Heart left ventricle (tissue), 16 donors: Measurements from ENCODE around the gene PPEF2. TPM values are rescaled to one million over a fixed set of nuclear protein-coding genes. Genes with fewer than 3 reads are reported as not detected.

Source experiments
- ATAC-seq, 4 donors: fragments of 200-7000 bp; cut with Tn5 transposase; one replicate each; pipeline ENCODE4 v1.9.1; 2020 to 2022; ENCODE audit warnings: moderate library complexity in 4 of 4, mild to moderate bottlenecking in 3 of 4, moderate number of reproducible peaks in 1 of 4
- DNase-seq, 5 donors: peaks; one replicate each; pipeline ENCODE4 v3.0.0-alpha.2; 2020
- H3K27ac ChIP-seq, 12 donors: fragments of 200-600 bp; sonication (generic) in 4 of 12; one replicate each; pipeline versions ENCODE4 v1.5.0 to v1.8.0; 2016 to 2022; ENCODE audit warnings: mild to moderate bottlenecking in 2 of 12
- H3K27me3 ChIP-seq, 9 donors: fragments of 200-600 bp; sonication (generic) in 2 of 9; one replicate each; pipeline versions ENCODE4 v1.5.1 to v1.8.0; 2016 to 2022; ENCODE audit warnings: mild to moderate bottlenecking in 3 of 9
- H3K36me3 ChIP-seq, 9 donors: fragments of 200-600 bp; sonication (generic) in 2 of 9; one replicate each; pipeline versions ENCODE4 v1.5.0 to v1.8.0; 2018 to 2022; ENCODE audit warnings: mild to moderate bottlenecking in 2 of 9
- H3K4me1 ChIP-seq, 12 donors: fragments of 200-600 bp; sonication (generic) in 4 of 12; one replicate each; pipeline versions ENCODE4 v1.5.0 to v1.8.0; 2016 to 2022; ENCODE audit warnings: mild to moderate bottlenecking in 3 of 12
- H3K4me3 ChIP-seq, 12 donors: fragments of 200-600 bp; sonication (generic) in 4 of 12; one replicate each; pipeline versions ENCODE4 v1.5.0 to v1.8.0; 2017 to 2022; ENCODE audit warnings: mild to moderate bottlenecking in 9 of 12, moderate library complexity in 4 of 12
- H3K9me3 ChIP-seq, 12 donors: fragments of 200-600 bp; sonication (generic) in 4 of 12; one replicate each; pipeline versions ENCODE4 v1.5.0 to v1.8.0; 2016 to 2022; ENCODE audit warnings: mild to moderate bottlenecking in 1 of 12
- POLR2A ChIP-seq, 2 donors: fragments of 450-650 bp; IDR thresholded peaks; one replicate each; pipeline ENCODE4 v1.6.1; 2017; ENCODE audit warnings: antibody characterized with exemption in 2 of 2, mild to moderate bottlenecking in 2 of 2, moderate library complexity in 2 of 2
- WGBS, 4 donors: extraction: QIAGEN DNeasy Blood & Tissue Kit in 2 of 4; methylation state at CpG; one replicate each; pipeline versions ENCODE4 v1.1.5 to v1.1.7; 2013 to 2018; 5-methylcytosine and 5-hydroxymethylcytosine counted together
- intact Hi-C, 10 donors: fragments of 100-400 bp; cut with DNase I; formaldehyde crosslinking; loops; one replicate each; pipeline versions ENCODE4 v1.11.1 to v1.14.2; 2022
- polyA plus RNA-seq, 2 donors: library from polyadenylated mRNA; stranded (reverse); fragments of 200-250 nt; gene quantifications; one replicate each; pipeline ENCODE4 v1.2.3, GENCODE V29; 2013
- total RNA-seq, 9 donors: library from RNA; depleted of rRNA in 2 of 9; stranded (reverse); fragments of >200 nt in 2 of 9; fragmentation: NEBNext Ultra II Directional in 3 of 9; extraction: Animal tissue kit (Norgen Biotek cat#: 25700) in 3 of 9; gene quantifications; one replicate each; pipeline versions ENCODE4 v1.1.0 to v1.2.4, GENCODE V29; 2016 to 2023
- TF ChIP-seq, protein P1 (sequence below), 12 donors: fragments of 200-600 bp; sonication (generic) in 4 of 12; IDR thresholded peaks; one replicate each; pipeline versions ENCODE4 v1.5.0 to v1.8.0; 2018 to 2022; ENCODE audit warnings: antibody characterized with exemption in 12 of 12, mild to moderate bottlenecking in 5 of 12
- donor health status: ischemic (EF 13 %, LVEDD 7.1; RV severe dilation, severe dysfunction).
- donor health status: healthy with polysubstance abuse.
- donor health status: DM: no; HTN: yes; CAD: no.
- donor health status: DM: no; HTN: no; CAD: no.
- donor health status: ischemic (EF 25% LVEDD 6.9; RV normal size, moderate dysfunction).
- donor health status: ischemic (EF 25% LVEDD 5.7; RV mildly dilated, moderate dysfunction).
- donor health status: healthy.
- donor health status: DM: yes; HTN: yes; CAD: no.
- donor health status: ischemic (EF 35%, LVEDD 5.7; RV mildly dilated, moderate dysfunction).
- donor health status: nonischemic (EF 11% LVEDD 7.7; RV severe dilation, severe dysfunction).
- donor health status: DM: yes; HTN: yes; CAD: no.
- donor health status: PGD.
- donor health status: ischemic (EF 29% LVEDD 5.4; RV normal size, mild dysfunction).
- donor health status: nonischemic (EF 23%, LVEDD 6.1; RV moderate dilation, normal function).

The PPEF2 gene
- total and polyA plus RNA-seq, 11 donors, result not detected

DNA sequence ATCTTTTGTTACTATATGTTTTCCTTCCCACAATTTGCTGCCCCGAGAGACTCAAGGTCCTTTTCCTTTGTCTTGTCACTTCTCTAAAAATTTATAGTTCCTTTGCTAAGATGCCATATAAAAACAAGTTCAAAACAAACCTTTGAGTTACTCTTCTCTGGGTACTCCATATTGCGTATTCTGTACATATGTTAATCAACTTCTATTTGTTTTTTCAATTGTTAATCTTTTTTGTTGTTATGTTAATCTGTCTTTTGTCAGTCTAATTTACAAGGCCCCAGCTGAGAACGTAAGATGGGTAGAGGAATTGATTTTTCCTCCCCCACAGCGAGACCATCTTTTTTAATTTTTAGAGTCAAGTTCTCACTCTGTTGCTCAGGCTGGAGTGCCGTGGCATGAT is 7.2 kb upstream of the PPEF2 start:
- no peak for ATAC-seq
- DNase-seq, result no peak
- intact Hi-C loops, result no loop called here

DNA sequence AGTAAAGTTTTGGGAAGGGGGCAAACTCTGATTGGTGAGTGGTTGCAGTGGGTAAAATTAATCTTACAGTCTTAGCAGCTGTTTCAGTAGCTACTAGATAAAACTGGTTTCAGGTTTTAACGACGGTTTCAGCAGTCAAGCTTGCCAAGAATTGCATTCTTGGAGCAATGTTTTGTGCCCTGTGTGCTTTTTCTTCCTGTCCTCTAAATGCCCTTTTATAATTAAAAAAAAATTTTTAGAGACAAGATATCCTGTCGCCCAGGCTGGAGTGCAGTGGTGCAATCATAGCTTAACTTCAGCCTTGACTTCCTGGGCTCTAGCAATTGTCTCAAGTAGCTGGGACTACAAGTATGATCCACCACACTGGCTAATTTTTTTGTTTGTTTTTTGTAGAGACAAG is 6.3 kb upstream of the PPEF2 start:
- Histone ChIP-seq H3K27ac (no peak overlapping the region), H3K36me3 (no peaks in the 10 kb centered on the region), H3K27me3 (no peaks in the 10 kb centered on the region), H3K9me3 (no peaks in the 10 kb centered on the region), H3K4me1 (peaks cover 0 to 7% (median 0%) of the 10 kb centered on the region in 12 donors), H3K4me3 (no peak overlapping the region)
- 7 to 33% (median 20%) methylated on average over 3 of the region's 3 CpGs for WGBS, 4 donors
- intact Hi-C loops, result no loop called here
- DNase-seq (no peak), ATAC-seq (no peak)
- TF ChIP-seq, protein P1, sequence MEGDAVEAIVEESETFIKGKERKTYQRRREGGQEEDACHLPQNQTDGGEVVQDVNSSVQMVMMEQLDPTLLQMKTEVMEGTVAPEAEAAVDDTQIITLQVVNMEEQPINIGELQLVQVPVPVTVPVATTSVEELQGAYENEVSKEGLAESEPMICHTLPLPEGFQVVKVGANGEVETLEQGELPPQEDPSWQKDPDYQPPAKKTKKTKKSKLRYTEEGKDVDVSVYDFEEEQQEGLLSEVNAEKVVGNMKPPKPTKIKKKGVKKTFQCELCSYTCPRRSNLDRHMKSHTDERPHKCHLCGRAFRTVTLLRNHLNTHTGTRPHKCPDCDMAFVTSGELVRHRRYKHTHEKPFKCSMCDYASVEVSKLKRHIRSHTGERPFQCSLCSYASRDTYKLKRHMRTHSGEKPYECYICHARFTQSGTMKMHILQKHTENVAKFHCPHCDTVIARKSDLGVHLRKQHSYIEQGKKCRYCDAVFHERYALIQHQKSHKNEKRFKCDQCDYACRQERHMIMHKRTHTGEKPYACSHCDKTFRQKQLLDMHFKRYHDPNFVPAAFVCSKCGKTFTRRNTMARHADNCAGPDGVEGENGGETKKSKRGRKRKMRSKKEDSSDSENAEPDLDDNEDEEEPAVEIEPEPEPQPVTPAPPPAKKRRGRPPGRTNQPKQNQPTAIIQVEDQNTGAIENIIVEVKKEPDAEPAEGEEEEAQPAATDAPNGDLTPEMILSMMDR (IDR thresholded peaks at IDR 0.05), result no peak

More for the DNA sequence above, 7.2 kb upstream of the PPEF2 start:
- no peak for TF ChIP-seq POLR2A (IDR thresholded peaks at IDR 0.05)
- TF ChIP-seq, protein P1 (IDR thresholded peaks at IDR 0.05), result no peak
- Histone ChIP-seq H3K27ac (no peak overlapping the region), H3K36me3 (peaks cover 0 to 4% (median 0%) of the 10 kb centered on the region in 9 donors), H3K27me3 (no peaks in the 10 kb centered on the region), H3K4me1 (peaks cover 0 to 7% (median 0%) of the 10 kb centered on the region in 12 donors), H3K9me3 (no peaks in the 10 kb centered on the region), H3K4me3 (no peak overlapping the region)
- 88 to 94% (median 92%) methylated on average over 5 of the region's 5 CpGs for WGBS, 4 donors

DNA sequence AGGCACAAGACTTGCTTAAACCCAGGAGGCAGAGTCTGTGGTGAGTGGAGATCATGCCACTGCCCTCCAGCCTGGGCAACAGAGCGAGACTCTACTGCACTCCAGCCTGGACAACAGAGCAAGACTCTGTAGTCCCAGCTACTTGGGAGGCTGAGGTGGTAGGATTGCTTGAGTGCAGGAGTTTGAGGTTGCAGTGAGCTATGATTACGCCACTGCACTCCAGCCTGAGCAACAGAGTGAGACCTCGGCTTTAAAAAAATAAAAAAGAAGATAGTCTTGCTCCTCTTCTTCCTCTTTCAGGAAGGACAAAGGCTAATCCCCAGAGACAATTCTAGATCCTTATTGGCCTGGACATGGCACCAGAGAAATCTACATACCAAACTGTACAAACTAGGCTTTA is 5.7 kb upstream of the PPEF2 start:
- intact Hi-C loops, result no loop called here
- Histone ChIP-seq H3K27ac (no peak overlapping the region), H3K27me3 (no peaks in the 10 kb centered on the region), H3K9me3 (no peaks in the 10 kb centered on the region), H3K36me3 (no peaks in the 10 kb centered on the region), H3K4me1 (peaks cover 0 to 7% (median 0%) of the 10 kb centered on the region in 12 donors), H3K4me3 (no peak overlapping the region)
- DNase-seq (no peak), ATAC-seq (no peak)
- TF ChIP-seq POLR2A (IDR thresholded peaks at IDR 0.05), result no peak
- WGBS, 4 donors, result 70 to 82% (median 75%) methylated on average over 3 of the region's 3 CpGs

DNA sequence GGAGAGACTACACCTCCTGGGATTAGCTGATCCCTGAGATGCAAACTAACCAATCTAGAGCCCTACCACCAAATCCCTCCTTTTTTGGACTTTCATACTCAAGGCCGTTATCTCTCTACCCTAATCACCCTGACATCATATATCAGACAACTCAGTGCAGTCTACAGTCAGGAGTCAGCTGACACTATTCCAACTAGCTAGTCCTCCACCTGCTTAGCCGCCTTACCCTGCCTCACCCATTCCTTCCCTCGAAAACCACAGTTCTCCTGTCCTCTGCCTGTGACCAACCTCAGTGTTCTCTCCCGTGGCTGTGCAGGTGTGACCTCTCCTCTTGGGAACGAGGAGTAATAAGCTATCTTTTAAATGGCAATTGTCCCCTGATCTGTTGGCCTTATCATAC is 1.8 kb upstream of the PPEF2 start:
- DNase-seq (no peak), ATAC-seq (no peak)
- H3K27ac ChIP-seq, result no peak overlapping the region
- H3K9me3 ChIP-seq, result no peaks in the 10 kb centered on the region
- intact Hi-C loops, result no loop called here
- no peaks in the 10 kb centered on the region for H3K27me3 ChIP-seq
- TF ChIP-seq, protein P1 (IDR thresholded peaks at IDR 0.05), result no peak
- no peak for TF ChIP-seq POLR2A (IDR thresholded peaks at IDR 0.05)
- 76 to 89% (median 89%) methylated on average over 5 of the region's 5 CpGs for WGBS, 4 donors
- H3K36me3 ChIP-seq, result no peaks in the 10 kb centered on the region
- peaks cover 0 to 16% (median 0%) of the 10 kb centered on the region in 12 donors for H3K4me1 ChIP-seq
- H3K4me3 ChIP-seq, result no peak overlapping the region

DNA sequence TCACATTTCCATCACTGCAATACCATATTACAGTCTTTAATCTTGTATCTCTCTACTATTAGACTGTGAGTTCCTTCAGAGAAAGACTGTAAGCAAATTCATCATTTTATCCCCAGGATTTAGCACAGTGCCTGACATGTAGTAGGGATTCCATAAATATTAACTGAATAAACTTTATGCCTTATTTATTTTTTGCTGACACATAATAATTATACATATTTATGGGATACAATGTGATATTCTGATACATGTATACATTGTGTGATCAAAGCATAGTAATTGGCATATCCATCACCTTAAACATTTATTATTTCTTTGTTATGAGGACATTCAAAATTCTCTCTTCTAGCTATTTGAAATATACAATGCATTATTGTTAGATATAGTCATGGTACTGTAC is 3.7 kb downstream of the PPEF2 start:
- intact Hi-C loops, result no loop called here

More for the DNA sequence above, 3.7 kb downstream of the PPEF2 start:
- H3K27ac ChIP-seq, result no peak overlapping the region
- no peak for DNase-seq
- H3K36me3 ChIP-seq, result no peaks in the 10 kb centered on the region
- H3K27me3 ChIP-seq, result no peaks in the 10 kb centered on the region
- peaks cover 0 to 10% (median 0%) of the 10 kb centered on the region in 12 donors for H3K4me1 ChIP-seq
- no peak for ATAC-seq
- TF ChIP-seq, protein P1 (IDR thresholded peaks at IDR 0.05), result no peak
- no peak for TF ChIP-seq POLR2A (IDR thresholded peaks at IDR 0.05)
- H3K4me3 ChIP-seq, result no peak overlapping the region
- no peaks in the 10 kb centered on the region for H3K9me3 ChIP-seq
